ENCODE measurements around the gene TENT5C. TPM values are rescaled to one million over a fixed set of nuclear protein-coding genes. Genes with fewer than 3 reads are reported as not detected.

TENT5C gene
- total RNA-seq, 1 donor from 2014 or later = 59.3 TPM

- TF ChIP-seq, protein P1, sequence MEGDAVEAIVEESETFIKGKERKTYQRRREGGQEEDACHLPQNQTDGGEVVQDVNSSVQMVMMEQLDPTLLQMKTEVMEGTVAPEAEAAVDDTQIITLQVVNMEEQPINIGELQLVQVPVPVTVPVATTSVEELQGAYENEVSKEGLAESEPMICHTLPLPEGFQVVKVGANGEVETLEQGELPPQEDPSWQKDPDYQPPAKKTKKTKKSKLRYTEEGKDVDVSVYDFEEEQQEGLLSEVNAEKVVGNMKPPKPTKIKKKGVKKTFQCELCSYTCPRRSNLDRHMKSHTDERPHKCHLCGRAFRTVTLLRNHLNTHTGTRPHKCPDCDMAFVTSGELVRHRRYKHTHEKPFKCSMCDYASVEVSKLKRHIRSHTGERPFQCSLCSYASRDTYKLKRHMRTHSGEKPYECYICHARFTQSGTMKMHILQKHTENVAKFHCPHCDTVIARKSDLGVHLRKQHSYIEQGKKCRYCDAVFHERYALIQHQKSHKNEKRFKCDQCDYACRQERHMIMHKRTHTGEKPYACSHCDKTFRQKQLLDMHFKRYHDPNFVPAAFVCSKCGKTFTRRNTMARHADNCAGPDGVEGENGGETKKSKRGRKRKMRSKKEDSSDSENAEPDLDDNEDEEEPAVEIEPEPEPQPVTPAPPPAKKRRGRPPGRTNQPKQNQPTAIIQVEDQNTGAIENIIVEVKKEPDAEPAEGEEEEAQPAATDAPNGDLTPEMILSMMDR (IDR thresholded peaks at IDR 0.05) = no peak
- ATAC-seq (ENCODE audit: low read depth) (no peak), DNase-seq (no peak)
- Mint-ChIP-seq H3K27me3 (no peaks in the 10 kb centered on the region), H3K4me3 (no peak overlapping the region), H3K4me1 (peaks cover 62% of the 10 kb centered on the region), H3K27ac (no peak overlapping the region), H3K36me3 (ENCODE audit: low read depth) (no peaks in the 10 kb centered on the region), H3K9me3 (no peaks in the 10 kb centered on the region)
- ChIA-PET CTCF (interaction anchor here (1.0 to 3.1 kb wide), 5 partner anchors 20 to 116 kb away, joined by 3 to 10 read pairs (median 4); no protein-coding TSS in a partner anchor), POLR2A (interaction anchor here (0.6 to 40.7 kb wide), 8 partner anchors 10 to 103 kb away, joined by 3 to 1269 read pairs (median 4); partner anchors contain the start of gene TENT5C)
- intact Hi-C loops (cut with micrococcal nuclease) = loop anchor here (5.0 kb wide), 1 partner anchor 34 kb away; no protein-coding TSS in a partner anchor
Observed at GRCh38 chr1:117638141-117638540, 32.3 kb downstream of the TENT5C start.

- no peaks in the 10 kb centered on the region for H3K9me3 Mint-ChIP-seq
- POLR2A ChIA-PET = interaction anchor here (0.6 to 40.7 kb wide), 5 partner anchors 11 to 32 kb away, joined by 4 to 1269 read pairs (median 5); partner anchors contain the start of gene TENT5C
- no peak for DNase-seq
- TF ChIP-seq, protein P1 (IDR thresholded peaks at IDR 0.05) = no peak
- H3K27ac Mint-ChIP-seq = no peak overlapping the region
- no peak for ATAC-seq (ENCODE audit: low read depth)
- intact Hi-C loops (cut with micrococcal nuclease) = loop anchor here (5.0 kb wide), 1 partner anchor 34 kb away; no protein-coding TSS in a partner anchor
- CTCF ChIA-PET = interaction anchor here (1.0 to 1.9 kb wide), 2 partner anchors 32 to 104 kb away, joined by 3 to 9 read pairs; no protein-coding TSS in a partner anchor
- peaks cover 56% of the 10 kb centered on the region for H3K4me1 Mint-ChIP-seq
- H3K27me3 Mint-ChIP-seq = no peaks in the 10 kb centered on the region
- H3K4me3 Mint-ChIP-seq = no peak overlapping the region
- no peaks in the 10 kb centered on the region for H3K36me3 Mint-ChIP-seq (ENCODE audit: low read depth)
Observed at GRCh38 chr1:117638759-117639158, 32.9 kb downstream of the TENT5C start.

DNA sequence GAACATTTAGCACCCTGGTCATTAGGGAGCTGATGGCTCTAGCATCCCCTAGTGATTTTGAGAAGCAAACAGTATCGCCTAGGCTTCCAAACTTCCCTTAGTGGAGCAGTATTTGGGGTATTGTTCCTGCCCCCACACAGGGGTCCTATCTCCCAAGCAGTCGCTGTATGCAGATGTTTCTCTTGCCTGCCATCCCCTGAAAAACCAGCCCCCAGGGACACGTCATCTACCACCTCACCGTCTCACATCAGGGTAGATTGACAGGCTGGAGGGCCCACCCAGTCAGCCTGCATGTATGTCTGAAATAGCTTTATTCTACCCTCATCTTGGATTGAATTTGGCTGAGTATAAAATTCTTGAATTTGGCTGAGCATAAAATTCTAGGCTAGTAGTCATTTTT is 33.9 kb downstream of the TENT5C start:
- no peak for ATAC-seq (ENCODE audit: low read depth)
- H3K4me3 Mint-ChIP-seq = no peak overlapping the region
- intact Hi-C loops (cut with micrococcal nuclease) = loop anchor here (5.0 kb wide), 1 partner anchor 33 kb away; no protein-coding TSS in a partner anchor

GRCh38 chr1:117641536-117641935 is 35.7 kb downstream of the TENT5C start:
- TF ChIP-seq, protein P1 (IDR thresholded peaks at IDR 0.05) = no peak
- no peak for ATAC-seq (ENCODE audit: low read depth)
- intact Hi-C loops (cut with micrococcal nuclease) = no loop called here

More for the DNA sequence above, 33.9 kb downstream of the TENT5C start:
- H3K36me3 Mint-ChIP-seq (ENCODE audit: low read depth) = no peaks in the 10 kb centered on the region
- TF ChIP-seq, protein P1 (IDR thresholded peaks at IDR 0.05) = no peak
- no peaks in the 10 kb centered on the region for H3K9me3 Mint-ChIP-seq
- no peak overlapping the region for H3K27ac Mint-ChIP-seq
- H3K27me3 Mint-ChIP-seq = no peaks in the 10 kb centered on the region
- POLR2A ChIA-PET = interaction anchor here (38.9 to 40.7 kb wide), 2 partner anchors 15 to 19 kb away, joined by 1269 read pairs; partner anchors contain the start of gene TENT5C
- CTCF ChIA-PET = interaction anchor here (2.1 kb wide), 1 partner anchor 105 kb away, joined by 10 read pairs; no protein-coding TSS in a partner anchor
- no peak for DNase-seq
- peaks cover 46% of the 10 kb centered on the region for H3K4me1 Mint-ChIP-seq

GRCh38 chr1:117642963-117643362 is 37.1 kb downstream of the TENT5C start:
- DNase-seq (no peak), ATAC-seq (ENCODE audit: low read depth) (peak; percentile 18)
- no peaks in the 10 kb centered on the region for H3K27me3 Mint-ChIP-seq
- CTCF ChIA-PET = interaction anchor here (2.1 kb wide), 1 partner anchor 31 kb away, joined by 6 read pairs; no protein-coding TSS in a partner anchor
- intact Hi-C loops (cut with micrococcal nuclease) = loop anchor here (2.0 kb wide), 1 partner anchor 14 kb away; no protein-coding TSS in a partner anchor
- no peaks in the 10 kb centered on the region for H3K9me3 Mint-ChIP-seq
- H3K27ac Mint-ChIP-seq = no peak overlapping the region
- no peak overlapping the region for H3K4me3 Mint-ChIP-seq
- no peaks in the 10 kb centered on the region for H3K36me3 Mint-ChIP-seq (ENCODE audit: low read depth)
- TF ChIP-seq, protein P1 (IDR thresholded peaks at IDR 0.05) = no peak
- POLR2A ChIA-PET = interaction anchor here (0.7 to 40.7 kb wide), 3 partner anchors 16 to 91 kb away, joined by 3 to 1269 read pairs (median 1269); partner anchors contain the start of gene TENT5C
- peaks cover 18% of the 10 kb centered on the region for H3K4me1 Mint-ChIP-seq

More at GRCh38 chr1:117641536-117641935, 35.7 kb downstream of the TENT5C start:
- POLR2A ChIA-PET = interaction anchor here (38.9 to 40.7 kb wide), 2 partner anchors 17 kb away, joined by 1269 read pairs; partner anchors contain the start of gene TENT5C
- Mint-ChIP-seq H3K27me3 (no peaks in the 10 kb centered on the region), H3K36me3 (ENCODE audit: low read depth) (no peaks in the 10 kb centered on the region), H3K4me1 (peaks cover 28% of the 10 kb centered on the region), H3K4me3 (no peak overlapping the region), H3K27ac (no peak overlapping the region), H3K9me3 (no peaks in the 10 kb centered on the region)
- DNase-seq = no peak
- CTCF ChIA-PET = interaction anchor here (0.8 to 2.1 kb wide), 2 partner anchors 33 to 106 kb away, joined by 3 to 10 read pairs; no protein-coding TSS in a partner anchor

All from activated B cell treated with CpG ODN at 0.5 μM for 24 hours (primary cell).